Measurements from ENCODE around the gene PRLH. TPM values are rescaled to one million over a fixed set of nuclear protein-coding genes. Genes with fewer than 3 reads are reported as not detected.

The PRLH gene
- total and polyA plus RNA-seq, 2 of the 13 experiments (the other 11 are each of a cell fraction or from before 2014, with no cell fraction given): not detected

DNA sequence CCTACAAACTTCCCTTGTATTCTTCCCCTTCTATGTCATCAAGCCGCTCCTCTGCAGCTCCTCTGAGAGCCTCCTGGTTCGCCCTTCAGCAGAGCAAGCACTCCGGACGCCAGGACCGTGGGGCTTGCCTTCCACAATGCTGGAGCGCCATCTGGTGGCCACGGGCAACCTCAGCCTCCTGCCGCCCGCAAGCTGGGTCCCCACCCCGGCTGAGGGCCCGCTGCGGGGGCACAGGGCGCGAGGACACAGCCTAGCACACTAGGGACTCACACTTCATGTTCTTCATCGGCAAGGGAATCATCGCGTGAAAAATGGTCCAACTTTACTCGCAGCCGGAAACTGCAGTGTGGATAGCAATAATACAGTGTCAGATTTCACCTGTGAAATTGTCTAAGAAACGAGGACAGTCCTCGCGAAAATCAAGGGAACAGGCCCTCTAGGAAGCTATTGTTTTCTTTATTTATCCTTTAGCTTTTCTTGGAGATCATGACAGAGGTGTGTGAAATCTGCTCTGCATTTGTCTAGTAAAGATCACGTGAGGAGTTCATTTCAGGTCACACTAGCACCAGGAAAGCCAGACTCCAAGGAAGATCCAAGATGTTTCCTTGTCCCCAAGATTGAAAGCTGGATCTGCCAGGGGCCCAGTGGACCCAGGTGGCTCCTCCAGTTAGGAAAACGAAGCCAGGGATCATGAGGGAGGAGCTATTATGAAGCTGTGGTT, 5.8 kb downstream of the PRLH start (continued):
- TF ChIP-seq, protein P1, sequence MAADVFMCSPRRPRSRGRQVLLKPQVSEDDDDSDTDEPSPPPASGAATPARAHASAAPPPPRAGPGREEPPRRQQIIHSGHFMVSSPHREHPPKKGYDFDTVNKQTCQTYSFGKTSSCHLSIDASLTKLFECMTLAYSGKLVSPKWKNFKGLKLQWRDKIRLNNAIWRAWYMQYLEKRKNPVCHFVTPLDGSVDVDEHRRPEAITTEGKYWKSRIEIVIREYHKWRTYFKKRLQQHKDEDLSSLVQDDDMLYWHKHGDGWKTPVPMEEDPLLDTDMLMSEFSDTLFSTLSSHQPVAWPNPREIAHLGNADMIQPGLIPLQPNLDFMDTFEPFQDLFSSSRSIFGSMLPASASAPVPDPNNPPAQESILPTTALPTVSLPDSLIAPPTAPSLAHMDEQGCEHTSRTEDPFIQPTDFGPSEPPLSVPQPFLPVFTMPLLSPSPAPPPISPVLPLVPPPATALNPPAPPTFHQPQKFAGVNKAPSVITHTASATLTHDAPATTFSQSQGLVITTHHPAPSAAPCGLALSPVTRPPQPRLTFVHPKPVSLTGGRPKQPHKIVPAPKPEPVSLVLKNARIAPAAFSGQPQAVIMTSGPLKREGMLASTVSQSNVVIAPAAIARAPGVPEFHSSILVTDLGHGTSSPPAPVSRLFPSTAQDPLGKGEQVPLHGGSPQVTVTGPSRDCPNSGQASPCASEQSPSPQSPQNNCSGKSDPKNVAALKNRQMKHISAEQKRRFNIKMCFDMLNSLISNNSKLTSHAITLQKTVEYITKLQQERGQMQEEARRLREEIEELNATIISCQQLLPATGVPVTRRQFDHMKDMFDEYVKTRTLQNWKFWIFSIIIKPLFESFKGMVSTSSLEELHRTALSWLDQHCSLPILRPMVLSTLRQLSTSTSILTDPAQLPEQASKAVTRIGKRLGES (CRISPR knock-in tag; IDR thresholded peaks at IDR 0.05; ENCODE audit: borderline replicate concordance): no peak
- TF ChIP-seq NCOR1 (IDR thresholded peaks at IDR 0.05; ENCODE audit: borderline replicate concordance, low read length) (no peak), ZSCAN9 (CRISPR knock-in tag; IDR thresholded peaks at IDR 0.05; ENCODE audit: borderline replicate concordance) (peak; percentile 72; the same call in 1 of the 2 replicates), SAP130 (CRISPR knock-in tag; IDR thresholded peaks at IDR 0.05; ENCODE audit: low read depth) (peak; percentile 45), ZSCAN29 (CRISPR knock-in tag; conservative IDR thresholded peaks at IDR 0.05) (peak; percentile 87), NR2F6 (IDR thresholded peaks at IDR 0.05) (no peak), NR2F6 (CRISPR knock-in tag; IDR thresholded peaks at IDR 0.05) (peak; percentile 58; the same call in 1 of the 2 replicates), ZNF441 (CRISPR knock-in tag; IDR thresholded peaks at IDR 0.05; ENCODE audit: borderline replicate concordance) (no peak), RORA (CRISPR knock-in tag; IDR thresholded peaks at IDR 0.05) (no peak), PRMT3 (CRISPR knock-in tag; IDR thresholded peaks at IDR 0.05; ENCODE audit: borderline replicate concordance, low read depth) (no peak), HDAC2 (CRISPR knock-in tag; IDR thresholded peaks at IDR 0.05) (peak; percentile 56; the same call in 1 of the 2 replicates), ARHGAP35 (CRISPR knock-in tag; IDR thresholded peaks at IDR 0.05; ENCODE audit: borderline replicate concordance) (0 out of 2 replicates have a peak, but pooled peaks have one; percentile 53), KDM3A (CRISPR knock-in tag; IDR thresholded peaks at IDR 0.05; ENCODE audit: low read depth) (peak; percentile 97; the same call in 1 of the 2 replicates), RFXAP (CRISPR knock-in tag; IDR thresholded peaks at IDR 0.05; ENCODE audit: borderline replicate concordance) (peak; percentile 69; the same call in 1 of the 2 replicates), FOXC1 (CRISPR knock-in tag; IDR thresholded peaks at IDR 0.05; ENCODE audit: borderline replicate concordance) (peak; percentile 77; the same call in 1 of the 2 replicates), MLLT10 (CRISPR knock-in tag; IDR thresholded peaks at IDR 0.05) (no peak)
- TF ChIP-seq, protein P2, sequence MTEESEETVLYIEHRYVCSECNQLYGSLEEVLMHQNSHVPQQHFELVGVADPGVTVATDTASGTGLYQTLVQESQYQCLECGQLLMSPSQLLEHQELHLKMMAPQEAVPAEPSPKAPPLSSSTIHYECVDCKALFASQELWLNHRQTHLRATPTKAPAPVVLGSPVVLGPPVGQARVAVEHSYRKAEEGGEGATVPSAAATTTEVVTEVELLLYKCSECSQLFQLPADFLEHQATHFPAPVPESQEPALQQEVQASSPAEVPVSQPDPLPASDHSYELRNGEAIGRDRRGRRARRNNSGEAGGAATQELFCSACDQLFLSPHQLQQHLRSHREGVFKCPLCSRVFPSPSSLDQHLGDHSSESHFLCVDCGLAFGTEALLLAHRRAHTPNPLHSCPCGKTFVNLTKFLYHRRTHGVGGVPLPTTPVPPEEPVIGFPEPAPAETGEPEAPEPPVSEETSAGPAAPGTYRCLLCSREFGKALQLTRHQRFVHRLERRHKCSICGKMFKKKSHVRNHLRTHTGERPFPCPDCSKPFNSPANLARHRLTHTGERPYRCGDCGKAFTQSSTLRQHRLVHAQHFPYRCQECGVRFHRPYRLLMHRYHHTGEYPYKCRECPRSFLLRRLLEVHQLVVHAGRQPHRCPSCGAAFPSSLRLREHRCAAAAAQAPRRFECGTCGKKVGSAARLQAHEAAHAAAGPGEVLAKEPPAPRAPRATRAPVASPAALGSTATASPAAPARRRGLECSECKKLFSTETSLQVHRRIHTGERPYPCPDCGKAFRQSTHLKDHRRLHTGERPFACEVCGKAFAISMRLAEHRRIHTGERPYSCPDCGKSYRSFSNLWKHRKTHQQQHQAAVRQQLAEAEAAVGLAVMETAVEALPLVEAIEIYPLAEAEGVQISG (CRISPR knock-in tag; IDR thresholded peaks at IDR 0.05): peak; percentile 86
- TF ChIP-seq, protein P3, sequence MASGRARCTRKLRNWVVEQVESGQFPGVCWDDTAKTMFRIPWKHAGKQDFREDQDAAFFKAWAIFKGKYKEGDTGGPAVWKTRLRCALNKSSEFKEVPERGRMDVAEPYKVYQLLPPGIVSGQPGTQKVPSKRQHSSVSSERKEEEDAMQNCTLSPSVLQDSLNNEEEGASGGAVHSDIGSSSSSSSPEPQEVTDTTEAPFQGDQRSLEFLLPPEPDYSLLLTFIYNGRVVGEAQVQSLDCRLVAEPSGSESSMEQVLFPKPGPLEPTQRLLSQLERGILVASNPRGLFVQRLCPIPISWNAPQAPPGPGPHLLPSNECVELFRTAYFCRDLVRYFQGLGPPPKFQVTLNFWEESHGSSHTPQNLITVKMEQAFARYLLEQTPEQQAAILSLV (CRISPR knock-in tag; IDR thresholded peaks at IDR 0.05; ENCODE audit: borderline replicate concordance): 0 out of 2 replicates have a peak, but pooled peaks have one; percentile 25
- TF ChIP-seq, protein P4, sequence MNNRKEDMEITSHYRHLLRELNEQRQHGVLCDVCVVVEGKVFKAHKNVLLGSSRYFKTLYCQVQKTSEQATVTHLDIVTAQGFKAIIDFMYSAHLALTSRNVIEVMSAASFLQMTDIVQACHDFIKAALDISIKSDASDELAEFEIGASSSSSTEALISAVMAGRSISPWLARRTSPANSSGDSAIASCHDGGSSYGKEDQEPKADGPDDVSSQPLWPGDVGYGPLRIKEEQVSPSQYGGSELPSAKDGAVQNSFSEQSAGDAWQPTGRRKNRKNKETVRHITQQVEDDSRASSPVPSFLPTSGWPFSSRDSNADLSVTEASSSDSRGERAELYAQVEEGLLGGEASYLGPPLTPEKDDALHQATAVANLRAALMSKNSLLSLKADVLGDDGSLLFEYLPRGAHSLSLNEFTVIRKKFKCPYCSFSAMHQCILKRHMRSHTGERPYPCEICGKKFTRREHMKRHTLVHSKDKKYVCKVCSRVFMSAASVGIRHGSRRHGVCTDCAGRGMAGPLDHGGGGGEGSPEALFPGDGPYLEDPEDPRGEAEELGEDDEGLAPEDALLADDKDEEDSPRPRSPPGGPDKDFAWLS (CRISPR knock-in tag; IDR thresholded peaks at IDR 0.05; ENCODE audit: borderline replicate concordance): no peak
